ENCODE measurements around the gene MICALL1.
"Not testable (repeated sequence)": the region's sequence is repeated elsewhere in the genome, so short reads cannot be mapped to it uniquely, and the experiment has no call there.

The MICALL1 gene

GRCh38 chr22:37967147-37967546, 61.0 kb downstream of the MICALL1 start:
- DNase-seq, result no peak

GRCh38 chr22:37967637-37968451, 61.7 kb downstream of the MICALL1 start:
- DNase-seq, result no peak

- no peak for DNase-seq
These were observed 62.6 kb downstream of the MICALL1 start for GRCh38 chr22:37968452-37969251.

DNA sequence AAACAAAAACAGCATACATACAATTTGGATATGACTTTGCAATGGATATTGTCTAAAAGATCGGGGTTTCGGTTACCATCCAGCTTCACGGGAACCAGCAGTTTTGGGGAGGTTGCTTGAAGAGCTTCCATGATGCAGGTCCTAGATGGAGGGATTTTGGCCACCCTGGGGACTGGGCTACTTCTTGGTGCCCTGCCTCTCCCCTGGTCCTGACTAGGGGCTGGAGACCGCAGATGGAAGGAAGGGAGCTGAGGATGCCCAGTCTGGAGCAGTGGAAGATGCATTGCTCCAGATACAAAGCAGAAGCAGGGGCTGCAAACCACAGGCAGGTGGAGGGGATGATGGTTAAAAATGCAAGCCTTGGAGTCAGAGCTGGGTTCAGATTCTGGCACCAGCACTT, 64.8 kb downstream of the MICALL1 start:
- no peak for DNase-seq

GRCh38 chr22:37971475-37972434, 65.7 kb downstream of the MICALL1 start:
- DNase-seq, result no peak

DNA sequence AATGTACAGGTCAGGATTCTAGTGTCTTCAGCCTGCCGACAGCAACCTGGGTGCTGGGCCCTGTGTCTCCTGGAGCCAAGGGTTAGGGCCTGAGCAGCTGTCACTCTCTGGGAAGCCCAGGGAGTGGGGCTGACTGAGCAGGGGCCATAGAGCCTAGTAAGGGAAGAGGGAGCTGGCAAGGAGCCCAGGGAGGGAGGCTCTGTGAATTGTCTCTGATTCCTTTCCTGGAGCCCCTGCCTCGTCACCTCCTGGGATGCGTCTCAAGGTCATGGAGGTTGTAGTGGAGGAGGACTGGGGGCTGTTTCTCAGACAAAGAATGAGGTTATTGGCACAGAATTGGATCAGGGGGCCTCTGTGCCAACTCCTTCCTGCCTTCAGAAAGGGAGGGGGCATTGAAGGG, 66.4 kb downstream of the MICALL1 start:
- DNase-seq, result no peak

GRCh38 chr22:37973271-37974170, 67.4 kb downstream of the MICALL1 start:
- DNase-seq, result no peak

DNA sequence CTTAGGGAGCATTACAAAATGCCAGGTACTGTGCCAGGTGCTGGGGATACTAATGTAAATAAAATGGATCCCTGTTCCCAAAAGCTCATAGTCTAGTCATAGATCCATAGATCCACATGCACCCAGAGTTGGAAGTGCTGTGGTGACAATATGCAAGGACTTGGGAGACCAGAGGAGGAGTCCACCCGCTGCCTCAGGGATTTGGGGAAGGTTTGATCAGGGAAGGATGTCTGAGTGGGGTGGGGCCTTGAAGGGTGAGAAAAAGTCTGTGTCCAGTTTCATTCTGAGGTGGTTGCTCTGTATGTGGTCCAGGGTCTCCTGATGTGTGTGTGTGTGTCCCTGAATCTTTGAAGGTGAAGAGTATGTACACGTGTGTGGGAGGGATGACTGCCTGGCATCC, 69.1 kb downstream of the MICALL1 start:
- no peak for DNase-seq

GRCh38 chr22:37976022-37976421, 69.9 kb downstream of the MICALL1 start:
- not testable (repeated sequence) for DNase-seq

DNA sequence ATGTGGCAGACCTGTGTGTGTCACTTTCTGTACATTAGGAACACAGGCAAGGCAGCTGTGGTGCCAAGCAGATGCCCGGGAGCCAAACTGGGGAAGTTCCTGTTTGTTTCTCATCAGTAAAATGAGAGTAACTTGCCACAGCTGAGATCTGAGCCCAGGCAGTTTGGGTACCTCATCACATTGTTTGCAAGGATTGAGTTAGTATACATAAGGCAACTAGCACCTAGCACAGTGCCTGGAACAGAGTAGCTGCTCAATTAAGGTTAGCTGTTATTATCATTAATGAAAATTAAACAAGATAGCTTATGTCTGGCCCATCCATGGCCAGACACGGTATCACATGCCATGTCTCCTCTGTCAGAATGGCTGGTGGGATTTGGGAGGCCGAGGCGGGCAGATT, 70.5 kb downstream of the MICALL1 start:
- no peak for DNase-seq

DNA sequence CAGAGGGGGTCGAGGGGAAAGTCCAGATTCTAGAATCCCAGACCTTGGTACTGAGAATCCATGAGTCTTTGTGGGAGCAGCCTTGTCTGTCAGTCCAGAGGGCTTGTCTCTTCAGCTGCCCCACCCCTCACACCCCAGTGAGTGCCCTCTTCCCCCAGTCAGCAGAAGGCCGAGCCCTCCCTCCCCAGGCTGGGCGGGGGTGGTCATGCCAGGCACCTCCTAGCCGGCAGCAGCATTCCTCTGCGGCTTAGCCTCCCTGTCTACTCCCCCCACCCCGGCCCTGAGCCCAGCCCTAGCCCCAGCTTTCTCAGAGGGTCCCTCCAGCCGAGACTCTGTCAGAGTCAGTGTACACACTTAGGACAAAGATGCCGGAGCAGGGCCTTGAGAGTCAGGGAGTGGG, 73.7 kb downstream of the MICALL1 start:
- no peak for DNase-seq

DNA sequence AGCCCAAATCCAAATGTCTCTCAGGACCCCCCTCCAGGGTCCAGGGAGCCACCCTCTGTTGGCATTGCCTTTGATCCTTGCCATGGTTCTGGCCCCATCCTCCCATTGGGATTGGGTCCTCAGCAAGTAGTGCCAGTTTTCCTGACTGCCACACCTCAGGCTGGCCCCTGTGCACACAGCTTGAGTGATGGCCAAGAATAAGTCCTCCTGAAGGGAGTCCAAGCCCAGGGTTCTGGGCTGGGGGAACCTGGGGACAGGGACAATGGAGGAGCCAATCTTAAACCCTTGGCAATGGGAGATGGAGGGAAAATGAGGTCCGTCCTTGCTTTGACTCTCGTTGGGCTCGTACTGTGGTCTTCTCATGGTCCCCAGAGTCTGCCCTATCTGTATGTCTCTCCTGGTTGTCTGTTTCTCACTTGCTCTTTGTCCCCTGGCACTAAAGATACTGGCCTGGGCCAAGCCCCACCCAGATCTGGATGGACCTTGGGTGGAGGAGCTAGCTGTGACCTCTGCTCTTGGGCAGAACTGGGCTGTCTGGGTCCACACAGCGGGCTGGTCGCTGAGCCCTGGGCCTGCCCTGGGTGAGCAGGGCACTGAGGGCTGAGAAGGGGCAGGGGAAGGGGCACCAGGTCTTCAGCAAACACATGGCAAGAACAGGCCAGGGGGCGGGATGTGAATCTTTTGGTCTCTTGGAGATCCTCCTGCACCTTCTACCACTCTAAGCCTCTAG, 75.3 kb downstream of the MICALL1 start:
- DNase-seq, result no peak

DNA sequence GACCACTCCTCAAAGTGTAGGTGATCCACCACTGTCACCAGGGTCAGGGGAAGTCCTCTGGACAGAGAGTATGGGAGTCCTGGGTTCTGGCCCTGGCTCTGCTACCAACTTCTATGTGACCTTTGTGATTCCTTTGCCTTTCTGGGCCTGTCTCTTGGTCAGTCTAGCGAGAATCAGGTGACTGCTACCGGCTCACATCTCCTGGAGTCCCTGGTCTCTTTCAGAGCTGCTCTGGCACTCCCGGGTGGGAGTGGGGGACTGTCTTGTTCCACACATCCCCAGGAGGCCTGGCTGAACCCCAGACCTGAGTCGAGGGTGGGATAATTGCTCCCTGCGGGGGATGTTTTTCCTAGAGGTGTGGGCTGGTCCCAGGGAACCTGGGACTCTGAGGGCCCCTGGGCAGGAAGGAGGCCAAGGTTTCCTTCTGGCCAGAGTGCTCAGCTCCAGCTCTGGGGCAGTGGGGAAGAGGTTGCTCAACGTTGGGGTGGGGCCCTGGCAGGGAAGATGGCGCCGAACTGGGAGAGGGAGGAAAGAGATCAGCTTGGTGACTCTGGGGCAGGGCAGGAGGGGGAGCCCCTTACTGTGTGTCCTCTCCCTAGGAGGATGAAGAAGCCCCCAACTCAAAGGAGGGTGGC, 76.2 kb downstream of the MICALL1 start:
- no peak for DNase-seq

DNA sequence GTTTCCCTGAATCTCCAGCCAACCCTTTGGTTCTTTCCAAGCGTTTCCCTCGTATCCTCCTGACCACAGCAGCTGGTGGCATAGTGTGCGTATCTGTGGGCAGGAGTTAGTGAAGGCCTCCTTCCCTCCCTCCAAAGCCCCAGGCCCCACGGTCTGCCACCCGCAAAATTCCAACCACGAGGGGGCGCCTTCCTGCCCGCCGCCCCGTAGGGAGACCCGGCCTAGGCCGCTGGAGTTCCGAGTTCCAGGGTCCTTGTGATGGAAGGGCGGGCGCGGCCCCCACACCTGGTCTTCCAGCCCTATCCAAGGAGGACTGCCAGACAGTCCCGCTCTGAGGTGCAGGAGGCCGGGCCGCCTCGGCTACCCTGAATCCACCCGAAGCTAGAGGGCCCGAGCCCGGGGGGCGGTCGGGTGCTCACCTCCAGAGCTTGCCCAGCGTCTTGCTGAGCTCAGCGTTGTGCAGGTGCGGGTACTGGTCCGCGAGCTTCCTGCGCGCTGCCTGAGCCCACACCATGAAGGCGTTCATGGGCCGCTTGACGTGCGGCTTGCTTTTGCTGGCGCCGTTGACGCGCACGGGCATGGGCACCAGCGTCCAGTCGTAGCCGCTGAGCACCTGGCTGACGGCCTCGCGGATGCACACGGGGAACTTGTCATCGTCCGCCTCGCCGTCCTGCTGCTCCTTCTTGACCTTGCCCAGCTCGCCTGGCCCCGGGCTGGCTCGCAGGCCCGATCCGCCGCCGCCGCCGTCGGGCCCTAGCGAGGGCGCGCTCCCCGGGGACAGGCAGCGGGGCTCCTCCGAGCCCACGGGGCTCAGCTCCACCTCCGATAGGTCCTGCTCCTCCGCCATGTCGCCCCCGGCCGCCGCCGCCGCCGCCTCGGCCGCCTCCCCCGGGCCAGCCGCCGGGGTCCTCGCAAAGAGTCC, 77.1 kb downstream of the MICALL1 start:
- no peak for DNase-seq

DNA sequence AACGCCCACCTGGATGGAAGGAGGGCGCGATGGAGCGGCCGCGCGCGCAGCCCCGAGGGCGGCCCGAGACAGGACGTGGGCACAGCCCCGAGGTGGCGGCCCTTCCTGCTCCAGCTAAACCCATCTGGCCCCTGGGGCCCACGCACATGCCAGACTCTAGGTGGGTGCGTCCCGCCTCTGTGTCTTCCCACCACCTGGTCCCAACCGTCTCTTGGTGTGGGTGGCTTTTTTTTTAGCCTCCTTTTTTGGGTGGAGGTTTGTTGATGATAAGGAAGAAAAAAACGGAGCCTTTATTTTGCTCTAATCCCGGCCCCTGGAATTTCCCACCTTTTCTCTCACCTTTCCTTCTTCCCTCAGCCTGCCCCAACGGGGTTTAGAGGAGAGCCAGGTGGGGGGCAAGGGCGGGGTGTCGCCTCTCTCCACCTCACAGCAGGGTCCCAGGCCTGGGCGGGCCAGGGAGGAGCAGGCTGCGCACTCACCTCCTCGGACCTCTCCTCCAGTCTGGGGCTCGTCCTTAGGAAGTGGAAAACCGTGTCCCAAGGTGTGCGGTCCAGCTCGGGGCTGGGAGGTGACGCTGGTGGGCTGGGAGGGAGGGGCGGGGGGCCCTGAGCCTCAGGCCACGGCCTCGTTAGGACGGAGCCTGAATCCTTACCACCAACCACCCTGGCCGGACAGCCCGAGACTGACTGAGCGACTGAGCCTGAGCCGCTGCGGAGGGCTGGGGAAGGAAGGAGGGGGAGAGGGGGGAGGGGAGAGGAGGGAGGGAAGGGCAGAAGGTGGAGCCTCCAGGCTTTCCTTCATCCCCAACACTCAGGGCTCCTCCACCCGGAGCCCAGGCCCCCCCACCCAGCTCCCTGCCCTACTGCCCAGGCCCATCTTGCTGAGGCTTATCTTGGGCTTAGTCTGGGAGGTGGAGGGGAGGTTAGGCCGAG, 78.0 kb downstream of the MICALL1 start, which contains the start of gene SOX10:
TSS of gene SOX10 (minus strand) at position 696 of the 932 bp plus-strand sequence. CDS start 771 bp downstream, outside the sequence.
- no peak for DNase-seq

DNA sequence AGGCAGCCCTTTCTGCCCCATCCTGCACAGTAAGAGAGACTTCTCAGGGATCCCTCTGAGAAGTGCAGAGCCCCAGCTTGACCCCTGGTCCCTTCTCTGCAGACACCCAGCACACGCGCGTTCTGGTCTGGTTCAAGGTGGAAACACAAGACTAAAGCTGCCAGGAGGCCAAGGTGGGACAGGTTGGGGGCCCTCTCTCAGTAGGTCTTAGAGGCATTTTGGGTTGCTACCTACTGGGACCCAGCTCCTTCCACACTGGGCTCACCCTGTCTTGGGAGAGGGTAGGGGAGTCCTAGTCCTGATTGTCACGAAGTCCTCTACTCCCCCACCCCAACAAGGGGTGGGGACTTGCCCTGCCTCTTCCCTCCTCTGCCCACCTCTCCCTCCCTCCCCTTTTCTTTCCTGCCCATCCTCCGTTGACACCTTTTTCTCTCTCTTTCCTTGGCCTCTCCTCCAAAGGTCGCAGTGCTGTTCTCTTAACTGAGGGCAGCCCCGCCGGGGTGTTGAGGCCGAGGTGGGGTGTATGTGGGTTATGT, 79.0 kb downstream of the MICALL1 start:
- DNase-seq, result no peak

- no peak for DNase-seq
These were observed 79.7 kb downstream of the MICALL1 start for GRCh38 chr22:37985751-37986281.

DNA sequence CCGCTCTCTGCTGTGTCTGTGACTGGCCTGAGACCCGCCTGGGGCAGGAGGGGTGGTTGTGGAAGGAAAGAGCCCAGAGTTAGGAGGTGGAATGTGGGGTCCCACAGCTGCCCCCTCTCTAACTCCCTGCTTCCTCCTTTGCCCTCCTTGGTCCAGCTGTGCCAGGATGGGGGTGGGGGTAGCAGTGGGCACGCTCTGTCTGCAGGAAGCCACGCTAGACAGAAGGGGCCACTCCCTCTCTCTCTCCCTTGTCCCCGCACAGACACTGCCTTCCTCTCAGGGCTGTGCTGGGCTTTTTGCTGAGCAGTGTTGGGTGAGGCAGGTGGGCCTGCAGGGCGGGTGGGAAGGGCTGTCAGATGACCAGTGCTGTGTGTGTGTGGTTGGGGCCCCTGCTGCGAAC, 80.3 kb downstream of the MICALL1 start:
- DNase-seq, result no peak
